Motor neuron (in vitro differentiated cells): Measurements from ENCODE around the gene MTFP1. TPM values are rescaled to one million over a fixed set of nuclear protein-coding genes. Genes with fewer than 3 reads are reported as not detected.

Experiments used
- ATAC-seq, 8 experiments: fragments of 200-7000 bp; cut with Tn5 transposase; replicated peaks in 6 of 8; 2 replicates each; pipeline ENCODE4 v1.8.0; 2021; ENCODE audit warnings: mild to moderate bottlenecking in 8 of 8, moderate library complexity in 8 of 8
- H3K27ac ChIP-seq, 2 donors: fragments of 250-450 bp; sonication (Bioruptor Pico); 2 replicates each; pipeline ENCODE4 v1.9.0; 2021; ENCODE audit warnings: antibody characterized with exemption in 2 of 2, mild to moderate bottlenecking in 2 of 2, moderate library complexity in 1 of 2
- H3K4me1 ChIP-seq, 2 donors: fragments of 250-450 bp; sonication (Bioruptor Pico); replicated peaks in 1 of 2; 2 replicates each; pipeline ENCODE4 v1.6.1; 2021; ENCODE audit warnings: antibody characterized with exemption in 2 of 2, mild to moderate bottlenecking in 2 of 2, moderate library complexity in 1 of 2
- H3K4me3 ChIP-seq, 5 donors: fragments of 250-450 bp; sonication (Bioruptor Pico); 2 replicates each; pipeline ENCODE4 v1.9.0; 2021; ENCODE audit warnings: antibody characterized with exemption in 5 of 5, mild to moderate bottlenecking in 5 of 5, moderate library complexity in 4 of 5
- WGBS, 10 experiments: fragments of 450-650 bp; shearing (Covaris generic); methylation state at CpG; one replicate each; pipeline ENCODE4 v1.0.0; 2022; 5-methylcytosine and 5-hydroxymethylcytosine counted together
- in situ Hi-C, 9 experiments: fragments of 400-800 bp; cut with MboI; loops; one replicate each; pipeline ENCODE4 v1.15.0; 2021; ENCODE audit warnings: low sequenced_read_pairs in 9 of 9, low pct_unique_long_range_greater_than_20kb in 2 of 9; ENCODE audit not compliant: unreplicated experiment in 9 of 9
- total RNA-seq, 8 experiments: library from RNA; unstranded; fragments of 300-600 nt; gene quantifications; 2 replicates each; pipeline versions ENCODE4 v1.2.3 to v1.2.4, GENCODE V29; 2022

Gene MTFP1
- total RNA-seq, 8 experiments from 2014 or later, result 4.2 to 36.6 (median 20.4) TPM

GRCh38 chr22:30406400-30406799 is 19.2 kb upstream of the MTFP1 start:
- H3K4me3 ChIP-seq, result no peak overlapping the region
- in situ Hi-C loops, result no loop called here
- H3K4me1 ChIP-seq, result no peaks in the 10 kb centered on the region
- H3K27ac ChIP-seq, result no peak overlapping the region
- 60 to 100% (median 100%) methylated on average over 1 to 6 of the region's 6 CpGs for WGBS, 10 experiments
- ATAC-seq, result no peak

GRCh38 chr22:30408388-30409102 is 17.0 kb upstream of the MTFP1 start:
- no peak overlapping the region for H3K4me3 ChIP-seq
- ATAC-seq, result peak in 4 of 8 experiments; percentile 20 to 98 (median 64)
- in situ Hi-C loops, result no loop called here
- no peaks in the 10 kb centered on the region for H3K4me1 ChIP-seq
- WGBS, 10 experiments, result 78 to 98% (median 92%) methylated on average over 3 to 8 of the region's 13 CpGs; no CpG with 5 or more reads in 4 of the 10 experiments
- no peak overlapping the region for H3K27ac ChIP-seq

- H3K27ac ChIP-seq, result no peak overlapping the region
- in situ Hi-C loops, result no loop called here
- 50 to 100% (median 87%) methylated on average over 1 to 3 of the region's 3 CpGs; no CpG with 5 or more reads in 4 of the 10 experiments for WGBS, 10 experiments
- H3K4me3 ChIP-seq, result no peak overlapping the region
- ATAC-seq, result no peak
- H3K4me1 ChIP-seq, result no peaks in the 10 kb centered on the region
Observed at GRCh38 chr22:30411780-30412179, 13.8 kb upstream of the MTFP1 start.

GRCh38 chr22:30413001-30413400 is 12.6 kb upstream of the MTFP1 start:
- Histone ChIP-seq H3K4me3 (no peak overlapping the region), H3K27ac (no peak overlapping the region), H3K4me1 (no peaks in the 10 kb centered on the region)
- no peak for ATAC-seq
- in situ Hi-C loops, result no loop called here
- WGBS, 10 experiments, result 47 to 100% (median 87%) methylated on average over 1 to 4 of the region's 4 CpGs

GRCh38 chr22:30413745-30414524 is 11.6 kb upstream of the MTFP1 start:
- WGBS, 10 experiments, result 7 to 100% (median 91%) methylated on average over 1 to 3 of the region's 5 CpGs; no CpG with 5 or more reads in 3 of the 10 experiments
- in situ Hi-C loops, result no loop called here
- H3K4me1 ChIP-seq, result no peaks in the 10 kb centered on the region
- H3K4me3 ChIP-seq, result no peak overlapping the region
- H3K27ac ChIP-seq, result no peak overlapping the region
- ATAC-seq, result peak in 2 of 8 experiments; percentile 24 to 34

GRCh38 chr22:30414525-30415047 is 11.0 kb upstream of the MTFP1 start:
- H3K4me1 ChIP-seq, result no peaks in the 10 kb centered on the region
- in situ Hi-C loops, result no loop called here
- no peak overlapping the region for H3K27ac ChIP-seq
- WGBS, 10 experiments, result 22 to 100% (median 90%) methylated on average over 1 to 4 of the region's 4 CpGs; no CpG with 5 or more reads in 4 of the 10 experiments
- H3K4me3 ChIP-seq, result no peak overlapping the region
- peak in 1 of 8 experiments; percentile 35 for ATAC-seq

- 60 to 80% methylated on average over 1 to 2 of the region's 2 CpGs; no CpG with 5 or more reads in 8 of the 10 experiments for WGBS, 10 experiments
- no peak for ATAC-seq
- H3K27ac ChIP-seq, result no peak overlapping the region
- no peaks in the 10 kb centered on the region for H3K4me1 ChIP-seq
- H3K4me3 ChIP-seq, result no peak overlapping the region
- in situ Hi-C loops, result no loop called here
Observed at GRCh38 chr22:30416403-30416802, 9.2 kb upstream of the MTFP1 start.

- in situ Hi-C loops, result no loop called here
- Histone ChIP-seq H3K4me3 (no peak overlapping the region), H3K27ac (no peak overlapping the region), H3K4me1 (peaks cover under 1 to 4% of the 10 kb centered on the region in 2 donors)
- WGBS, 10 experiments, result 100% methylated on average over 1 of the region's 1 CpG; no CpG with 5 or more reads in 2 of the 10 experiments
- ATAC-seq, result no peak
Observed at GRCh38 chr22:30416837-30417236, 8.7 kb upstream of the MTFP1 start.

- H3K27ac ChIP-seq, result no peak overlapping the region
- H3K4me1 ChIP-seq, result peaks cover 11% of the 10 kb centered on the region in 2 donors
- in situ Hi-C loops, result no loop called here
- peak in 1 of 8 experiments; percentile 3 for ATAC-seq
- WGBS, 10 experiments, result 10 to 90% (median 77%) methylated on average over 2 to 6 of the region's 6 CpGs; no CpG with 5 or more reads in 1 of the 10 experiments
- no peak overlapping the region for H3K4me3 ChIP-seq
Observed at GRCh38 chr22:30420347-30421125, 5.0 kb upstream of the MTFP1 start.

GRCh38 chr22:30421695-30422480 is 3.7 kb upstream of the MTFP1 start:
- ATAC-seq, result no peak
- peak overlapping the region in 1 of 5 donors; percentile 56 for H3K4me3 ChIP-seq

GRCh38 chr22:30422481-30423300 is 2.9 kb upstream of the MTFP1 start:
- ATAC-seq, result peak; percentile 5 to 37 (median 14)
- peak overlapping the region; percentile 92 to 93 for H3K27ac ChIP-seq
- H3K4me3 ChIP-seq, result peak overlapping the region; percentile 44 to 57 (median 54)
- 0 to 80% (median 24%) methylated on average over 1 to 17 of the region's 18 CpGs; no CpG with 5 or more reads in 2 of the 10 experiments for WGBS, 10 experiments
- H3K4me1 ChIP-seq, result peaks cover 11 to 13% of the 10 kb centered on the region in 2 donors
- in situ Hi-C loops, result no loop called here

More at GRCh38 chr22:30421695-30422480, 3.7 kb upstream of the MTFP1 start:
- in situ Hi-C loops, result no loop called here
- H3K27ac ChIP-seq, result peak overlapping the region in 1 of 2 donors; percentile 0
- WGBS, 10 experiments, result 38 to 100% (median 71%) methylated on average over 1 to 6 of the region's 8 CpGs
- peaks cover 11 to 13% of the 10 kb centered on the region in 2 donors for H3K4me1 ChIP-seq
